ENCODE results near the gene SPC24.
"Not testable (repeated sequence)": the region's sequence is repeated elsewhere in the genome, so short reads cannot be mapped to it uniquely, and the experiment has no call there.

The SPC24 gene

DNA sequence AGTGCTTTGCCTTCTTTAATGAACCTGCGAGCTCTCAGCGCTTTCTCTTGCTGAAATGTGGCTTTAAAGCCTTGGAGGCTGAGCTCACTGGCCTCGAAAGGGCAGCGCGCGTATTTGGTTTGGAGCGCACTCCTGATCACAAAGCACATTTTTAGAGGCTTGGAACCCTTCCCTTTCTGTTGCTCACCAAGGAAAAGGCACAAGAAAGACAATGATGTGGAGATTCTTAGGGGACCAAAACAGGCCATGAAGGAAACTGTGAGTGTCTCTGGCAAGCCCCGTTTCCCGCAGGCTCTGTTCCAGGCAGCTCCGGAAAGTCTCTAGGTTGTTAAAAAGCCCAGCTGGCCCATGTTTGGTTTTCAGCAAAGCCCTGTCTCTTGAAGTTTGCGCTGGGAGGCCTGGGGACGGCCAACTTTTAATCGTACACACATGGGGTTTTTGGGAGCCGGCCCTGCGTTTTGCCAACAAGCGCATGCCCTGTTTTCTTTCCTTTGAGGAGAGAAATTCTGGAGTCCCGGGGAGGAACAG is 9.4 kb upstream of the SPC24 start:
- DNase-seq (ENCODE audit: low spot score): no peak

GRCh38 chr19:11164296-11164695 is 8.7 kb upstream of the SPC24 start:
- DNase-seq (ENCODE audit: low spot score): no peak

DNA sequence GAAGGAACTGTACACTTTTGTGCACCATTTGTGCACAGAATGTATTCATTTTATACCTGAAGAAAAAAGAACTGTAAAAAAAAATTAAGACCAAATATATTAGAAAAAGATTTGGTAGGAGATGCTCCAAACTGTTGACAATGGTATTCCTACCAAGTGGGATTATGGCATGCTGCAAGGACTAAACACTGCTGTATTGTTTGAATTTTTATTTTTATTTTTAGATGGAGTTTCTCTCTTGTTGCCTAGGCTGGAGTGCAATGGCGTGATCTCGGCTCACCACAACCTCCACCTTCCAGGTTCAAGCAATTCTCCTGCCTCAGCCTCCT is 4.8 kb upstream of the SPC24 start:
- DNase-seq (ENCODE audit: low spot score): not testable (repeated sequence)

GRCh38 chr19:11159598-11160439 is 4.2 kb upstream of the SPC24 start:
- no peak for DNase-seq (ENCODE audit: low spot score)

DNA sequence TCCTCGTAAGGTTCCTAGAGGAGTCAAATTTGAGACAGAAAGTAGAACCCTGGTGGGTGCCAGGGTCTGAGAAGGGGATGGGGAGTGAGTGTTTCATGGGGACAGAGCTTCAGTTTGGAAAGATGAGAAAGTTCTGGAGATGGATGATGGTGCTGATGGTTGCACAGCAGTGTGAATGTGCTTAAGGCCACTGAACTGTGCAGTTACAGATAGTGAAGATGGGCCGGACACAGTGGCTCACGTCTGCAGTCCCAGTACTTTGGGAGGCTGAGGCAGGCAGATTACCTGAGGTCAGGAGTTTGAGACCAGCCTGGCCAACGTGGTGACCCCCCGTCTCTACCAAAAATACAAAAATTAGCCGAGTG is 917 bp downstream of the SPC24 start:
- no peak for DNase-seq (ENCODE audit: low spot score)

GRCh38 chr19:11152318-11153062 is 3.1 kb downstream of the SPC24 start:
- DNase-seq (ENCODE audit: low spot score): no peak

- DNase-seq (ENCODE audit: low spot score): no peak
Measured at GRCh38 chr19:11151181-11151580, 4.4 kb downstream of the SPC24 start.

GRCh38 chr19:11148001-11148400 is 7.6 kb downstream of the SPC24 start:
- DNase-seq (ENCODE audit: low spot score): no peak

DNA sequence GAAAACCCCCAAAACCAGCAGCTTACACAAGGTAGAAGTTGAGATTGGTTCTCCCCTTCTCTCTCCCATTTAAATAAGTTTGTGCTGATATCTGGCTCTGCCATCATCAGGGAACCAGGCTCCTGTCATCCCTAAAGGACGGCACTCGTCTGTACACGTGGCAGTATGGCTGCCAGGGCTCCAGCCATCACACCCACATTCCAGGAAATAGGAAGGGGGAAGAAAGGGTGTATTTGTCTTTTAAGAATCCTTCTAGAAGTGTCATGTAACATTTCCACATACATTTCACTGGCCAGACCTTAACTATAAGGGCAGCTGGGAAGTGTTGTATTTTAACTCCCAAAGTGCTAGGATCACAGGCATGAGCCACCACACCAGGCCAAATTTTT is 10.1 kb downstream of the SPC24 start:
- DNase-seq (ENCODE audit: low spot score): no peak

DNA sequence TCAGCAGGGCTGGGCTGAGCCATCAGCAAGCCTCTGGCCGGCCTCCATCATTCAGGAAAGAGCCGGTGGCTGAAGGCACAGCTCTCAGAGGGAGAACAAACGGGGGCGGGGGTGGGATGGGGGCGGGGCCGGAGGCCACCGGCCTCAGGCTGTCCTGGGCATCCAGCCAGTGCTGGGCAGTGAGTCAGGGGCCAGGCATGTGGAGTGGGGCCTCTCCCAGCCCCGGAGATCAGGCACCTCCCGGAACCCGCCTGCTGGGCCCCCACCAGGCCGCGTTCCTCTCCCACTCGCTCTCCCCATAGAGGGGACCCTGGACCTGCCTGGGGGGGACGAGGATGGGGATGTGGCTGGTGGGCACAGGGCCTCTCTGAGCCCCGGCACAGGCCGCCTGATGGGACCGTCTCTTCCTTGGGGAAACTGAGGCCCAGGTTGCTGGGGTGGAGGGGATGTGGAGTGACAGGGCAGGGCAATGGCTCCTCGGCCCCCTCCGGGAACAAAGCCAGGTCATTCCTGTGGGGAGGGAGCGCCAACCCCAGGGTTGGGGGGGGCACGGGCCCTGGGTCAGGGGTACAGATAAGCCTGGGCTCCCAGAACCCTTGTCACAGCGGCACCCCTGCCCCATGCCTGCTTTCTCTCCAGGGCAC is 12.9 kb downstream of the SPC24 start:
- peak; percentile 93 for DNase-seq (ENCODE audit: low spot score)

DNA sequence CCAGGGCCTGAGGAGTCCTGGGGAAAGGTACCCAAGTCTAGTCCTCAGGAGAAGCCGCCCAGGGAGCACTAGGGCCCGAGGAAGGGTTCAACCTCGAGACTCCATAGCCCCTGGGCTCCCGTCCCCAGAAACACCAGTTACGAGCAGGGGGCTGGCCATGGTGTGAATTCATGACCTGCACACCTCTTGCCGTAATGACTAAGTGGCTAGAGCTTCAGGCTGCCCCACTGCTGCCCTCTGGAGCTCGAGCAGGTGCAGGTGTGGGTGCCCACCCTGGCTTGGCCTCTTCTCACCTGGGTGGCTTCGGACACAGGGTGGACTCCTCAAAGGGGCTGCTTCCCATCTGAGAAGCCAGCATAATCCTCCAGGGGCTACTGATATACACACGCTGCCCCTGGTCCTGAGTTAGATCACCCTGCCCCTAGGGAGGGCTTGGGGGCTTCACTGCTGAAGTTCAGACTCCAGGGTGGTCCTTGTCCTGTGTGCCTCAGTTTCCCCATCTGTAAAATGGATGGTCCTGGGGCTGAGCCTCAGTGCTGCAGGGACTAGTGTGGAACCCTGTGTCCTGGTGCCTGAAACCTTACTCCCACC is 13.6 kb downstream of the SPC24 start:
- DNase-seq (ENCODE audit: low spot score): peak; percentile 69

DNA sequence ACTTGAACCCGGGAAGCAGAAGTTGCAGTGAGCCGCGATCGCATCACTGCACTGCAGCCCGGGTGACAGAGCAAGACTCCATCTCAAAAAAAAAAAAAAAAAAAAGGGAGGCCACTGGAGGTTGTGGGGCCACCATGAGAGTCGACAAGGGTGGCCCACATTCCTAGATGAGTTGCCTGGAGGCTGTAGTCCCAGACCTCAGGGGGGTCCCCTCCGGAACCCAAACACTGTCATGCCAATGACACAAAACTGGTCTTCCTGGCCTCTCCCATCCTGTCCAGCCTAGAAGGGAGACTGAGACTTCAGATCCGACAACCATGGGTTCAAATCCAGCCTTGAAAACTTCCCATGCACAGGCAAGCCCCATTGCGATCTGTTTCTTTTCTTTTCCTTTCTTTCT is 14.7 kb downstream of the SPC24 start:
- no peak for DNase-seq (ENCODE audit: low spot score)

DNA sequence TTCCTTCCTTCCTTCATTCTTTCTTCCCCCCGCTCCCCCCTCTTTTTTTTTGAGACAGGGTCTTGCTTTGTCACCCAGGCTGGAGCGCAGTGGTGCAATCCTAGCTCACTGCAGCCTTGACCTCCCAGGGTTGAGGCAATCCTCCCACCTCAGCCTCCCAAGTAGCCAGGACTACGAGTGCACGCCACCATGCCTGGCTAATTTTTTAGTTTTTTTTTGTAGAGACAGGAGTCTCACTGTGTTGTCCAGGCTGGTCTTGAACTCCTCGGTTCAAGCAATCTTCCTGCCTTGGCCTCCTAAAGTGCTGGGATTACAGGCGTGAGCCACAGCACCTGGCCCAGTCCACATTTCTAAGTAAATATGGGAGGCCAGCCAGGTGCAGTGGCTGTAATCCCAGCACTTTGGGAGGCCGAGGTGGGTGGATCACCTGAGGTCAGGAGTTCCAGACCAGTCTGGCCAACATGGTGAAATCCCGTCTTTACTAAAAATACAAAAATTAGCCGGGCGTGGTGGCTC is 15.5 kb downstream of the SPC24 start:
- not testable (repeated sequence) for DNase-seq (ENCODE audit: low spot score)

DNA sequence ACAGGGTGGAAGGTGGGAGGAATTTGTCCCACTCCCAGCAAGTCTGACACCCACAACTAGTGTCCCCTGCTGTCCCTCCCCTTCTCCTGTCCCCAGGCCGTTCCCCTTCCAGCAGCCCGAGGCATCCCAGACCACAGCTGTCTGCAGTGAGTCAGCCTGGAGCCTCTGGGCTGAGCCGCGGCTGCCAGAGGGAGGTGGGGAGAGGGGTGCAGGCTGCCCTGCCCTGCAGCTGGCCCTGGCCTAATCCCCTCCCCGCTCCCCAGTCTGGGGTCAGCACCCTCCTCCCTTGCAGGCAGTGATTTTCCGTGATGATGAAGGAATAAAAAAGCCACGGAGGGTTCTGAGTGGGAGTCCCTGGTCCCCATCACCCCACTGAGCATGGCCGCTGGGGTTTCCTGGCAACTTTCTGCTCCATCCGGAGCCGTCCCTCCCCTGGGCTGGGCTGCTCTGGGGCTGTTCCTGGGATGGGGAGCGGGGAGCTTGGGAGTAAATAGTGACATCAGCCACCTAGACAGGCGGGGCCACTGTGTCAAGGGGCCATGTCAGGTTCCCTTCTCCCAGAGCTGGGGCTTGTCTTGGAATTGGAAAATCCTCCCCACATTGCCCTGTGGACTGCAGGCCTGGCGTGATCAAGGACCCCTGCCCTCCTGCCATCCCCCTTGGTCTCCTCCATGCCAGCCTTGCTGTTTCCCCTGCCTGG is 16.8 kb downstream of the SPC24 start:
- DNase-seq (ENCODE audit: low spot score): peak; percentile 90

DNA sequence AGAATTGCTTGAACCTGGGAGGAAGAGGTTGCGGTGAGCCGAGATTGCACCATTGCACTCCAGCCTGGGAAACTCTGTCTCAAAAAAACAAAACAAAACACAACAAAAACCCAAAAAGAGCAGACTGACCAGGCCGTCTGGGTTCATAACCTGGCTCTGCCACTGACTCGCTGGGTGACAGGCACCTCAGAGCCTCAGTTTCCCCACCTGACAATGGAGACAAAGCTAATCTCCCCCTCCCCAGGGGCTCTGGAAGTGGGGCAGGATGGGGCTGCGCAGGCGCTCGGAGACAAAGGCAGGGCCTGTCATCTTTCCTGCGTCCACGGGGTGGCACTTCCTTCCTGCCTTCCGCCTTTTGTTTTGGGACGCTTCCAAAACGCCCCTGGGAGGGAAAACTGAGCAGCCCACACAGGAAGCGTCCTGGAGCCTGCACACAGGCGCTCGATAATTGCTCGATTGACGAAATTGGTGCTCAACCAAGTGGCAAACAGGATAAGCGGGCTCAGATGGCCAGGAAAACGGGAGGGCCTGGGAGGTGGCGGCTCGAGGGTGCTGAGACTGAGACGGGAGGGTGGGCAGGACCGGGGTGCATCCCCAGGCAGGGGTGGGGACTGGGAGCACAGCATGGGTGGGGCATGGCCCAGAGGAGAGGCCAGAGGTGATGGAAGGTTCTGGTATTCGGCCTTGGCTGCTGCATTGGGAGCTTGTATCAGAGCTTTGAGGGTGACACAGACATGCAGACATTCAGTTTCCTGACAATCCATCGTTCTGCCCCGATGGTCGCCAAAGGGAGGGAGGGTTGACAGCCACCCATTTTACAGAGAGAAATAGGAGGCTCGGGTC is 17.8 kb downstream of the SPC24 start:
- peak; percentile 87 for DNase-seq (ENCODE audit: low spot score)

GRCh38 chr19:11136400-11137101 is 19.0 kb downstream of the SPC24 start:
- DNase-seq (ENCODE audit: low spot score): no peak

DNA sequence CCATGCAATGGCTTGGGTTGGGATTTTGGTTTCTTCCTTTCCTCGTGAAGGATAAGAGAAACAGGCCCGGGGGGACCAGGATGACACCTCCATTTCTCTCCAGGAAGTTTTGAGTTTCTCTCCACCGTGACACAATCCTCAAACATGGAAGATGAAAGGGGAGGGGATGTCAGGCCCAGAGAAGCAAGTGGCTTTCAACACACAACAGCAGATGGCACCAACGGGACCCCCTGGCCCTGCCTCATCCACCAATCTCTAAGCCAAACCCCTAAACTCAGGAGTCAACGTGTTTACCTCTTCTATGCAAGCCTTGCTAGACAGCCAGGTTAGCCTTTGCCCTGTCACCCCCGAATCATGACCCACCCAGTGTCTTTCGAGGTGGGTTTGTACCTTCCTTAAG is 24.1 kb downstream of the SPC24 start:
- no peak for DNase-seq (ENCODE audit: low spot score)

GRCh38 chr19:11130824-11131455 is 24.6 kb downstream of the SPC24 start:
- peak; percentile 76 for DNase-seq (ENCODE audit: low spot score)

DNA sequence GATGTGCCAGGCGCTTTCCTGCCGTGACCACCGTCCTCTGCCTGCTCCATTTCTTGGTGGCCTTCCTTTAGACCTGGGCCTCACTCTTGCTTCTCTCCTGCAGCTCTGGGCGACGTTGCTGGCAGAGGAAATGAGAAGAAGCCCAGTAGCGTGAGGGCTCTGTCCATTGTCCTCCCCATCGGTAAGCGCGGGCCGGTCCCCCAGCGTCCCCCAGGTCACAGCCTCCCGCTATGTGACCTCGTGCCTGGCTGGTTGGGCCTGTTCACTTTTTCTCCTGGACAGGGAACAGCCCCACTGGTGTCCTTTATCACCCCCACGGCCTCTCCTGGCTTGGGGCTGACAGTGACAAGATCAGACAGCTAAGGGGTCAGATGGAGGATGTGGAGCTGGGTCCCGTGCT is 27.7 kb downstream of the SPC24 start:
- no peak for DNase-seq (ENCODE audit: low spot score)
